Left renal cortex interstitium (tissue), 4 donors: ENCODE measurements around the gene DDR2. TPM values are rescaled to one million over a fixed set of nuclear protein-coding genes. Genes with fewer than 3 reads are reported as not detected.

Source experiments
- DNase-seq, 4 donors: peaks; one replicate each; pipeline ENCODE4 v3.0.0-alpha.2; 2013; ENCODE audit warnings: low read depth in 4 of 4, low spot score in 2 of 4, missing footprints in 1 of 4
- polyA plus RNA-seq, 4 donors: library from polyadenylated mRNA; unstranded; fragments of 120-200 nt; gene quantifications; one replicate each; pipeline ENCODE4 v1.2.1, GENCODE V29; 2013; ENCODE audit not compliant: insufficient read length in 4 of 4

DDR2 gene
- polyA plus RNA-seq, 4 donors, result 17.4 to 25.2 (median 22.3) TPM

GRCh38 chr1:162670928-162671663 is 38.8 kb downstream of the DDR2 start:
- no peak for DNase-seq

- DNase-seq, result no peak
Measured at GRCh38 chr1:162671664-162672410, 39.6 kb downstream of the DDR2 start.

- no peak for DNase-seq
Measured at GRCh38 chr1:162672622-162673260, 40.5 kb downstream of the DDR2 start.

DNA sequence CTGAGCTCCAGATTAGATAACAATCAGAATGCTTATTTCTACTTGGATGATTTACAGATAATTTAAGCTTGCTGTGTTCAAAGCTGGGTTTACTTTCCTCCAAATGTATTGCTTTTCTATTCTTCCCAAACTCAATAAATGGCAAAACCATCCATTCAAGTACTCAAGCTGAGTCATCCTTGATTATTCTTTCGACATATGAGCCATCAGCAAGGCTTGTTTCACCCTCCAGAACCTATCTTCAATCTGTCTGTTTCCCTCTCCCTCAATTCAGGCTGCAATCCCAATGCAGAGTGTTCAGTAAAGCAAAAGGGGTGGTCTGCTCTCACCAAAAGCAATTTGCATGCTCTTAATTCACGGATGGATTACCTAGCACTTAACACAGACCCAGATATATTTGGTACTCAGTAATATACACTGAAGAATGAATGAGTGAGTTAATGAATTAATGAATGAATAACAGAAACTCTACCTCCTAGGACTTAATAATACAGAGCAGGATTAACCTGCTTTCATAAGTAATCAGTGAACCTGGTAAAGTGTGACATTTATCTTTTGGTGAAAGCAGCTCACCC is 41.9 kb downstream of the DDR2 start:
- DNase-seq, result no peak

DNA sequence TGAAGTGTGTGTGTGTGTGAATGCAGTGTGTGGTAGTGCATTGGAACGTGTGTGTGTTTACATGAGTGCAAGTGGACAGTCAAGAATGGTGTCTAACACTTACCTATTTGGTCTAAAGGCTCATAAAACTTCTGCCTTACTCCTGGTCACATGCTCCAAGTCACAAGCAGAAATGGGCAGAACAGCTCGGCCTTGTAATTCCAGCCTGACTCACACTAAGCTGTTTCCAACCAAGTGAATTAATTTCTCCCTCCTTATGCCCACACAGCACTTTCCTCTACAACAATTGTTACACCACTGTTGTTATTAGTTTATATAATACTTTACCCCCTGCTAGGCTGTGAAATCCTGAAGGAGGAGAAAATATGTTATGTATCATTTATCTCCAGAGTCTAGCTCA is 43.8 kb downstream of the DDR2 start:
- DNase-seq, result no peak

GRCh38 chr1:162676750-162677149 is 44.5 kb downstream of the DDR2 start:
- no peak for DNase-seq

DNA sequence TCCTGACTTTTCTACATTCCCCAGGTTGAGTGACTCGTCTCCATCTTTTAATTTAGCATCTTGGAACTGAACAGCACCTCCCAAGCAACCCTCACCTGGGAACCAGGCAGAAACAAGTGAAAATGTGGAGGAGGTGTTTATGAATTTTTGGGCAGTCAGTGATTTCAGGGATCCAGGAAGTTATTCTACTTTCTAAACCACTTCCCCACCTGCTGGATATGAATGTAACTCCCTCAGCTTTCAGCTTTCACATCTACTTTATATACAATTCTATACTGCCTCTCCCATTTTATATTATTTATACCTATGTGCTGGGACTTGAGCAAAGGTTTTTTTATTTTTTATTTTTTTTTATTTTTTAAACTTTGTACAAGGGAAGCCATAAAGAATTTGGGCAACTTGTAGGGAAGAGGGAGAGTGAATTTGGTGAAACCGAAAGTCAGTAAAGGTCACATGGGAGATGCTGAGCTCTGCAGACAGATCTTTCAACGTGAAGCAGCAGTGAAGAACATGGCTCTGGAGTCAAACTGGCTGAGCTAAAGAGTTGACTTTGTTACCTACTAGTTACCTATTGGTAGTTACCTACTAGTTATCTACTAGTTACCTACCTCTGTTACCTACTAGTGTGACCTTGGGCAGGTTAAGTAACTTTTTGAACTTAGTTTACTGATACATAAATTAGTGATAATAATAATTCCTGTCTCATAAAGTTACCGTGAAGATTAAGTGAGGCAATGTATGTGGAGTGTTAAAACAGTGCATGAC is 45.5 kb downstream of the DDR2 start:
- DNase-seq, result no peak

DNA sequence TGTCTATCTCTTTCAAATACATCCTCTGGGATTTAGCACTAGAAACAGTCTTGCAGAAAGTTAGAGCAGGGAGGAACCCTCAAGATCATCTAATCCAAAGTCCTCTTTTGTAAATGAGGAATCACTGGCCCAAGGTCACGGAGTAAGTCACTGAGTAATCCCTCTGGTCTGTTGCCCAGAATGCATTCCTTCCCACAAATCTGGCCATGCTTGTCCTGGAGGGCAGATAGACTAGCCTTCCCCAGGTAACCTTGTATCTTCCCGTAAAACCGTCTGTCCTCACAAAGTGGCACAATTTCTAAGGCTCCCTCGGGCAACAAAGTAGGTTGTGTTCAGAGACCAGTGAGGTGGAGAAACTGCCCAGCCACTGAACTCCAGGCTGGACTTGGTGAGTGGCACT is 46.2 kb downstream of the DDR2 start:
- no peak for DNase-seq

DNA sequence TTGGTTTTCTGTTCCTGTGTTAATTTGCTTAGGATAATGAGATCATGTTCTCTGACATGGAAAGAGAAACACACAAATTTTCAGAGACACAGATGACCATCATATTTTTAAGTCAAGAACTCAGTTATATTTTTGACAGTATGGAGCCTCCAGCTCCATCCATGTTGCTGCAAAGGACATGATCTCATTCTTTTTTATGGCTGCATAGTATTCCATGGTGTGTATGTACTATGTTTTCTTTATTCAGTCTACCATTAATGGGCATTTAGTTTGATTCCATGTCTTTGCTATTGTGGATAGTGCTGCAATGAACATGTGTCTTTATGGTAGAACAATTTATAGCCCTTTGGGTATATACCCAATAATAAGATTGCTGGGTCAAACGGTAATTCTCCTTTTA is 47.0 kb downstream of the DDR2 start:
- no peak for DNase-seq

GRCh38 chr1:162680419-162681121 is 48.3 kb downstream of the DDR2 start:
- no peak for DNase-seq

GRCh38 chr1:162681122-162681436 is 48.8 kb downstream of the DDR2 start:
- DNase-seq, result no peak

- DNase-seq, result peak in 1 of 4 donors; percentile 13
Measured at GRCh38 chr1:162682013-162682419, 49.8 kb downstream of the DDR2 start.

- no peak for DNase-seq
Measured at GRCh38 chr1:162687870-162688269, 55.6 kb downstream of the DDR2 start.

DNA sequence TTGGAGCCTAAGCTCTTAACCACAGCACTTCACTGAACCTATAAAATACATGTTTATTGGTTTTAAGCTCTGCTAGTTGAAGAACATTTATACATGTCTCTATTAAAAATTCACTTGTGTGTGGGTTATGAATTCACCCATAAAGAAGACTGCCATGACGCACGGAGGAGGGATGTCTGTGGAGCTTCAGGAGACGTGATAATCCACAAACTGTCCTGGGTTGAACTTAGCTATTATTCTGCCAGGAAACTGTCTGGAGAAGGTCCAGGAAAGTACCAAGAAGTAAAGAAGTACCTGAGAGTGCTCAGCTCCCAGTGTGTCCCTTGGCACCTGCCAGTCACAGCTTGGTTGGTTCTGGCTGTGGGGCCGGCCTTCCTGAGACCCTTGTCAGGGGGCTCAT is 56.3 kb downstream of the DDR2 start:
- DNase-seq, result no peak

DNA sequence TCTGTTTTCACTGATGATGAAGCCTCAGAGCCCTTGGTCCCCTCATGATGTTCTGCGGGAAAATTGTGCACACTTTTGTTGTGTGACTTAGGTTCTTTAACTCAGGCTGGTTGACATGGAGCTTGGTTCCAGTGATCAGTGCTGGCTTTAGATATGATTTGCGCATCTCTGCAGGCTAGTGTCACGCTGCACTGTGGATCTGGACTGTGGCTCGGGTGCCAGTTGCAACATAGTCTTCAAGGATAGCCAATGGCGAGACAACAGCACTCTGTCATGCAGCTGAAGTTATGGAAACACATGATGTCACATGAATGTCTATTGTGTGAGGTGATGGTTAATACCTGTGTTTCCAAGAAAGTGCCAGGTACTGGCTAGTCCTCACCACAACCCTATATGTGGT is 56.7 kb downstream of the DDR2 start:
- DNase-seq, result no peak

DNA sequence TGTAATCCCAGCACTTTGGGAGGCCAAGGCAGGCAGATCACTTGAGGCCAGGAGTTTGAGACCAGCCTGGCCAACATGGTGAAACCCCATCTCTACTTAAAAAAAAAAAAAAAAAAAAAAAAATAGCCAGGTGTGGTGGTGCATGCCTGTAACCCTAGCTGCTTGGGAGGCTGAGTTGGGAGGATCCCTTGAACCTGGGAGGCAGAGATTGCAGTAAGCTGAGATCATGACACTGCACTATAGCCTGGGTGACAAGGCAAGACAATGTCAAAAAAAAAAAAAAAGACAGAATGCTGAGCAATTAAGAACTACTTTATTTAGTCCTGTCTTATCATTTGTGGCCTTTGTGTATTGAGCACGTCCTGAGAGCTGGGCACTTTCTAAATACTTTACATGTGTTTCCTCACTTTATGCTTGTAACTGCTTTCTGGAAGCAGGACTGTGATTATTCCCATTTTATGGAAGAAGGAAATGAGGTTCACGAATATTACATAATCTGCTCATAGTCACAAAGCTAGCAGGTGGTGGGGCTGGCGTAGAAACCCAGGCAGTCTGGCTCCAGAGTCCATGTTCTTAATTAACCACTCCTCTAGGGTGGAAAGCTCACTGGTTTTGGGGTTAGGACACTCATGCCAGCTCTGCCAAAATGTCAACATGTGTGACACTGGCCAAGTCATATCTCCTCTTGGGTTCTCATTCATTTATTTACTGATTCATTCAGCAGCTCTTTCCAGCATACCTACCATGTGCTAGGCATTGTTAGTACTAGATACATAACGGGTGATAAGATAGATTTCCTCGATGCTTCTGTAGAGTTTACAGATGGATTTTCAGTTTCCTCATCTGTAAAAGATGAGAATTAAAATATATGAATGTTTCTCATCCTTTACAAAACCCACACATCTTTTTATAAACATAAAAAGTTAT is 57.7 kb downstream of the DDR2 start:
- no peak for DNase-seq

- DNase-seq, result no peak
Measured at GRCh38 chr1:162690672-162691434, 58.6 kb downstream of the DDR2 start.

DNA sequence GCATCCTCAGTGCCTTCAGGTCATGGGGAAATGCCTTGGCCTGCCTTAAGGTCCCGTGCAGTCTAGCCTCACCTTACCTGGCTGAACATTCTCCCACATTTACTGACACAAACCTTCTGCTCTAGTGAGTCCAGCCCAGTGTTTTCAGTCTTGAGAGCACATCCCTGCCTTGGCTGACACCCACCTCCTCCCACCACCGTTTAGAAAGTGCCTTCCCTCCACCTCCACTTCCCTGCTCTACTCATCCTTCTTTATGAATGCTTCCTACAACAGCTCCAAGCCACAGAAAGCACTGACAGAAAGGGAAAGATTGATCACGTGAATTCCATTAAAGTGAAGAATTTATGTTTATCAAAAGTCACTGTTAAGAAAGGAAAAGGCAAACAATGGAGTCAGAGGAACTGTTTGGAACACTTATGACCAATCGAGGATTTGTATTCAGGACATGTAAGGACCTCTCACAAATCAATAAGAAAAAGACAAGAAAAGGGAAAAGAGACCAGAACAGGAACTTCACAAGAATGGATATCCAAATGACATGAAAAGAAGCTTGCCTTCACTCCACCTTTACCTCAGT is 59.8 kb downstream of the DDR2 start:
- DNase-seq, result no peak
